GM21390 (cell line): ENCODE results near the gene SLIT1.

ENCODE experiments used
- ATAC-seq: cut with Tn5 transposase; IDR thresholded peaks from one replicate; pipeline ENCODE4 v1.9.1; 2021; ENCODE audit not compliant: unreplicated experiment

SLIT1 gene

GRCh38 chr10:97203220-97203619 is 17.5 kb upstream of the SLIT1 start:
- no peak for ATAC-seq

GRCh38 chr10:97200616-97201015 is 14.9 kb upstream of the SLIT1 start:
- no peak for ATAC-seq

- no peak for ATAC-seq
Measured at GRCh38 chr10:97199152-97199551, 13.4 kb upstream of the SLIT1 start.

- ATAC-seq, result no peak
Measured at GRCh38 chr10:97197030-97197500, 11.3 kb upstream of the SLIT1 start.

GRCh38 chr10:97196223-97197029 is 10.7 kb upstream of the SLIT1 start:
- ATAC-seq, result no peak

GRCh38 chr10:97195706-97196222 is 10.0 kb upstream of the SLIT1 start:
- ATAC-seq, result no peak

- no peak for ATAC-seq
Measured at GRCh38 chr10:97192952-97193435, 7.2 kb upstream of the SLIT1 start.

GRCh38 chr10:97190450-97190849 is 4.7 kb upstream of the SLIT1 start:
- ATAC-seq, result no peak

- no peak for ATAC-seq
Measured at GRCh38 chr10:97188261-97188711, 2.5 kb upstream of the SLIT1 start.

GRCh38 chr10:97186911-97187310 is 1.2 kb upstream of the SLIT1 start:
- no peak for ATAC-seq

- ATAC-seq, result no peak
Measured at GRCh38 chr10:97184971-97185325, 811 bp downstream of the SLIT1 start.

- ATAC-seq, result no peak
Measured at GRCh38 chr10:97183314-97183713, 2.4 kb downstream of the SLIT1 start.

- ATAC-seq, result no peak
Measured at GRCh38 chr10:97182288-97182990, 3.3 kb downstream of the SLIT1 start.

- ATAC-seq, result no peak
Measured at GRCh38 chr10:97180986-97181385, 4.8 kb downstream of the SLIT1 start.

GRCh38 chr10:97180363-97180755 is 5.4 kb downstream of the SLIT1 start:
- ATAC-seq, result no peak

GRCh38 chr10:97179731-97180362 is 5.9 kb downstream of the SLIT1 start:
- ATAC-seq, result no peak

GRCh38 chr10:97179311-97179710 is 6.4 kb downstream of the SLIT1 start:
- no peak for ATAC-seq

GRCh38 chr10:97178074-97178473 is 7.7 kb downstream of the SLIT1 start:
- no peak for ATAC-seq

GRCh38 chr10:97176226-97176625 is 9.5 kb downstream of the SLIT1 start:
- no peak for ATAC-seq

- no peak for ATAC-seq
Measured at GRCh38 chr10:97175586-97175985, 10.2 kb downstream of the SLIT1 start.

- no peak for ATAC-seq
Measured at GRCh38 chr10:97174941-97175340, 10.8 kb downstream of the SLIT1 start.
